CD4-positive, alpha-beta memory T cell (primary cell): ENCODE results near the gene PTPRR. TPM values are rescaled to one million over a fixed set of nuclear protein-coding genes. Genes with fewer than 3 reads are reported as not detected.

Experiments used
- CTCF ChIA-PET: fragments of 350-600 bp; sonication (Branson Sonifier 250); formaldehyde crosslinking; loops from one replicate; lab custom pipeline; 2021; ENCODE audit warnings: inconsistent platforms; ENCODE audit not compliant: partially characterized antibody; lab: Charles Lee
- POLR2A ChIA-PET: fragments of 350-600 bp; sonication (Branson Sonifier 250); formaldehyde crosslinking; loops from one replicate; lab custom pipeline; 2021; ENCODE audit not compliant: partially characterized antibody; lab: Charles Lee
- DNase-seq, 5 donors: peaks; one replicate each; pipeline versions ENCODE4 v3.0.0 to v3.0.0-alpha.2; 2020 to 2022; ENCODE audit warnings: mixed read lengths in 1 of 5
- H3K27ac ChIP-seq: one replicate; pipeline ENCODE4 v1.7.0; 2013; ENCODE audit warnings: low read depth, low read length
- H3K27me3 ChIP-seq: 2 replicates; pipeline ENCODE4 v1.7.0; 2013; ENCODE audit warnings: mild to moderate bottlenecking, low read length, moderate library complexity; ENCODE audit not compliant: insufficient read depth
- H3K36me3 ChIP-seq: 2 replicates; pipeline ENCODE4 v1.7.0; 2013; ENCODE audit warnings: mild to moderate bottlenecking, low read length, moderate library complexity; ENCODE audit not compliant: insufficient read depth
- H3K4me1 ChIP-seq: 2 replicates; pipeline ENCODE4 v1.7.0; 2013; ENCODE audit warnings: mild to moderate bottlenecking, low read length, moderate library complexity; ENCODE audit not compliant: insufficient read depth
- H3K4me3 ChIP-seq, 2 donors: one replicate each; pipeline ENCODE4 v1.7.0; 2013; ENCODE audit warnings: low read length in 2 of 2, mild to moderate bottlenecking in 1 of 2
- H3K9me3 ChIP-seq, 2 donors: one replicate each; pipeline ENCODE4 v1.7.0; 2013; ENCODE audit warnings: low read length in 2 of 2, control low read depth in 1 of 2; ENCODE audit not compliant: control insufficient read depth in 1 of 2
- H3K27ac Mint-ChIP-seq, 7 donors: one replicate each; pipeline ENCODE4 v1.8.0; 2020 to 2021; ENCODE audit warnings: mixed read lengths in 7 of 7, mild to moderate bottlenecking in 6 of 7, inconsistent platforms in 3 of 7, moderate library complexity in 3 of 7
- H3K27me3 Mint-ChIP-seq, 2 donors: one replicate each; pipeline ENCODE4 v1.8.0; 2020 to 2021; ENCODE audit warnings: mixed read lengths in 2 of 2
- H3K36me3 Mint-ChIP-seq, 2 donors: one replicate each; pipeline ENCODE4 v1.8.0; 2020 to 2021; ENCODE audit warnings: mixed read lengths in 2 of 2, inconsistent platforms in 1 of 2, mild to moderate bottlenecking in 1 of 2
- H3K4me1 Mint-ChIP-seq, 4 donors: one replicate each; pipeline ENCODE4 v1.8.0; 2020 to 2021; ENCODE audit warnings: mixed read lengths in 4 of 4, mild to moderate bottlenecking in 1 of 4
- H3K4me3 Mint-ChIP-seq, 8 donors: one replicate each; pipeline ENCODE4 v1.8.0; 2020 to 2021; ENCODE audit warnings: mixed read lengths in 8 of 8, mild to moderate bottlenecking in 7 of 8, moderate library complexity in 6 of 8, inconsistent platforms in 3 of 8
- H3K9me3 Mint-ChIP-seq, 8 donors: one replicate each; pipeline ENCODE4 v1.8.0; 2020 to 2021; ENCODE audit warnings: mixed read lengths in 8 of 8, mild to moderate bottlenecking in 5 of 8, inconsistent platforms in 3 of 8, moderate library complexity in 1 of 8
- intact Hi-C: fragments of 100-400 bp; cut with micrococcal nuclease; formaldehyde crosslinking; loops from one replicate; pipeline ENCODE4 v1.15.1; 2023
- polyA plus RNA-seq, 2 donors: library from polyadenylated mRNA; unstranded; fragments of 300-500 nt; fragmentation: Illumina TruSeq; gene quantifications; one replicate each; pipeline ENCODE4 v1.2.3, GENCODE V29; 2021
- total RNA-seq, 2 experiments: library from RNA; stranded (reverse); gene quantifications; one replicate each; pipeline ENCODE4 v1.2.3, GENCODE V29; 2021

The PTPRR gene
- total and polyA plus RNA-seq, 4 experiments from 2014 or later: not detected

DNA sequence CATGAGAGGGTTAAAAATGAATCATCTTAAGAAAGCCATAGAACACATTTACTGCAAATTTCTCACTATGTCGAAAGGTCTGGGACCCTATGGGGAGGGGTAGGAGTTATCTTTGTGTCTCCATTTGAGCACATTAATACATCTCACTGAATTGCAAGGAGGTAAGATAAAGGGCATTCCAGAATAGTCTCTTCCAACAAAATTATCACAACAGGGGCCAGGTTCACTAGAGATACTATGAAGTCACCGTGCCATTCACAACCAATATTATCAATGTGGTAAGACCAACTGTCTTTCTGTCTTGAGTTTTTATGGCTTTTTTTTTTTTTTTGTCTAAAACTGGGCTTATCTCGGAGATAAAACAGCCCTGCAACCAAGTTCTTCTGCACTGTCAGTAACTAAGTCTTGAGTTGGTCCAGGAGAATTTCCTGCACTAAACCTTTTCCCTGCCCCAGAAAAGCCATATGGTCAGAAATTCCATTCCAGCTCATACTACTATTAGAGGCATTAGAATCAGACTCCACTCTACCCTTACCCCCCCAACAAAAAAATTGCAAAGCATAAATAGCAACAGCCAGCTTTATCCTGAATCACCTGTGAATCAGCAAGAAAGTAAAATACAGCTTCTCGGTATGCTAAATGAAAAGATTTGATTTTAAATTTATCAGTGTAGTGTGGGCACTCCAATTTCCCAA lies 79.7 kb downstream of the PTPRR start:
- DNase-seq: no peak
- no peaks in the 10 kb centered on the region for H3K4me1 Mint-ChIP-seq
- no peaks in the 10 kb centered on the region for H3K9me3 ChIP-seq
- no peak overlapping the region for H3K4me3 Mint-ChIP-seq
- no peak overlapping the region for H3K4me3 ChIP-seq
- ChIA-PET CTCF (no interaction called here), POLR2A (no interaction called here)
- intact Hi-C loops: no loop called here
- H3K4me1 ChIP-seq: no peaks in the 10 kb centered on the region
- no peak overlapping the region for H3K27ac ChIP-seq
- H3K36me3 Mint-ChIP-seq: no peaks in the 10 kb centered on the region
- H3K9me3 Mint-ChIP-seq: peaks cover 0 to 3% (median 0%) of the 10 kb centered on the region in 8 donors
- H3K27me3 ChIP-seq: no peaks in the 10 kb centered on the region
- no peaks in the 10 kb centered on the region for H3K27me3 Mint-ChIP-seq
- no peaks in the 10 kb centered on the region for H3K36me3 ChIP-seq
- H3K27ac Mint-ChIP-seq: no peak overlapping the region

DNA sequence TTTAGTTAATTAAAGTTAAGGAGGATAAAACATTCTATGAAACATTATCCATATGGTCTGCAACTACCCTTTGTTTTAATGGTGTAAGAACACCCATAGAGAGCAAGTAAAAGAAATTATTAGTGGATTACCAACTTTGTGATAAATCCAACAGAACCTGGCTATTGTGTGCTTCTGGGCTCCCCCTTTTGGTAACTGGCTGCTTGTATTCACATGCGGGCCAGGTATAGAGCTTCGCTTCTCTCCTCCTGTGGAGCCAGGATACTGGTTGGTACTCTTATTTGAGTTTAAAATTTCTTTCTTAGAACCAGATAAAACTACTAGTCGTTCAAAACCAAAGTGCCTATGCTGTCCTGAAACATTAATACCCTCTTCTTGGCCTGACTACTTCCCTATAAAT lies 81.0 kb downstream of the PTPRR start:
- Histone ChIP-seq H3K4me3 (no peak overlapping the region), H3K4me1 (no peaks in the 10 kb centered on the region), H3K27me3 (no peaks in the 10 kb centered on the region), H3K9me3 (no peaks in the 10 kb centered on the region), H3K27ac (no peak overlapping the region), H3K36me3 (no peaks in the 10 kb centered on the region)
- intact Hi-C loops: no loop called here
- no peak for DNase-seq
- Mint-ChIP-seq H3K27me3 (no peaks in the 10 kb centered on the region), H3K4me3 (no peak overlapping the region), H3K36me3 (no peaks in the 10 kb centered on the region), H3K4me1 (no peaks in the 10 kb centered on the region), H3K9me3 (peaks cover 0 to 3% (median 0%) of the 10 kb centered on the region in 8 donors), H3K27ac (no peak overlapping the region)
- POLR2A ChIA-PET: no interaction called here
- CTCF ChIA-PET: no interaction called here

DNA sequence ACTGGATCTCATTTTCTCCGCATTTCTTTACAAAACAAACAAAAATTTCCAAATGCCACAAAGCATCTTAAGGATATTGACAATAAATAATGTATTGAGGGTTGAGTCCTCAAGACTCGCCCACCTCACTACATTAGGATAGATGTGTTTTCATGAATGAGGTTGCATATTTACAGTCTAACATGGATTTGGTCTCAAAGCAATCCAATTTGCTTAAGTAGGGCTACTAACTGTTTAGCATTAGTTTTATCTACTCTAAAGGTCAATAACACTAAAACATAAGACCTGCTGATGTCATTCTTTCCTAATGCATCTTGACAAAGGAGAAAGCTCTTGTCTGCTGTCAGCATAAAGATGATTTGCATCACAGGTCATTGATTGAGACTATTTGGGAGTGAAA lies 82.4 kb downstream of the PTPRR start:
- POLR2A ChIA-PET: no interaction called here
- H3K4me3 ChIP-seq: no peak overlapping the region
- no peaks in the 10 kb centered on the region for H3K27me3 ChIP-seq
- no peaks in the 10 kb centered on the region for H3K36me3 ChIP-seq
- no peaks in the 10 kb centered on the region for H3K4me1 Mint-ChIP-seq
- H3K36me3 Mint-ChIP-seq: no peaks in the 10 kb centered on the region
- H3K4me1 ChIP-seq: no peaks in the 10 kb centered on the region
- DNase-seq: no peak
- no peak overlapping the region for H3K4me3 Mint-ChIP-seq
- no peaks in the 10 kb centered on the region for H3K27me3 Mint-ChIP-seq
- no peak overlapping the region for H3K27ac ChIP-seq
- CTCF ChIA-PET: no interaction called here
- H3K9me3 ChIP-seq: no peaks in the 10 kb centered on the region
- intact Hi-C loops: no loop called here
- H3K9me3 Mint-ChIP-seq: peaks cover 0 to 3% (median 0%) of the 10 kb centered on the region in 8 donors
- no peak overlapping the region for H3K27ac Mint-ChIP-seq

DNA sequence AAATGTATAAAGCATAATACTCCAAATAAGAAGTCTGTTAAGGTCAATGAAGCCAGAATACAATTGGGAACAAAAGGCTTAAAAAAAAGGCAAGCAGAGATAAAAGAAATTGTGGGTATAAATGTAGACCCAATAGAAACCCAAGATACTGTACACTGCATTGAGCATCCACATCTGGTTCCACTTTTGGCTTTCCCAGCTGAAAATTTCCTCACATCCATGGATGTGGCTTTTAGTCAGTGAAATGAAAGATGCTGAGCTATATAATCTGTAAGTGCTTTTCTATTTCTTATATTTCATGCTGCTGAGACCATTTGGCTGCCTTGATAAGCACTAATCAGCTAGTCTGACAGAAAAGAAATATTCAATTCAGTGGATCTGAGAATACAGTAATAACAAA lies 83.5 kb downstream of the PTPRR start:
- no peak overlapping the region for H3K4me3 ChIP-seq
- Mint-ChIP-seq H3K4me3 (no peak overlapping the region), H3K27ac (no peak overlapping the region), H3K4me1 (no peaks in the 10 kb centered on the region), H3K9me3 (peaks cover 0 to 3% (median 0%) of the 10 kb centered on the region in 8 donors), H3K27me3 (no peaks in the 10 kb centered on the region), H3K36me3 (no peaks in the 10 kb centered on the region)
- DNase-seq: no peak
- no peaks in the 10 kb centered on the region for H3K27me3 ChIP-seq
- CTCF ChIA-PET: no interaction called here
- intact Hi-C loops: no loop called here
- no peak overlapping the region for H3K27ac ChIP-seq
- H3K9me3 ChIP-seq: no peaks in the 10 kb centered on the region
- H3K4me1 ChIP-seq: no peaks in the 10 kb centered on the region
- POLR2A ChIA-PET: interaction anchor here (0.6 kb wide), 1 partner anchor 253 kb away, joined by 3 read pairs; no protein-coding TSS in a partner anchor
- no peaks in the 10 kb centered on the region for H3K36me3 ChIP-seq

DNA sequence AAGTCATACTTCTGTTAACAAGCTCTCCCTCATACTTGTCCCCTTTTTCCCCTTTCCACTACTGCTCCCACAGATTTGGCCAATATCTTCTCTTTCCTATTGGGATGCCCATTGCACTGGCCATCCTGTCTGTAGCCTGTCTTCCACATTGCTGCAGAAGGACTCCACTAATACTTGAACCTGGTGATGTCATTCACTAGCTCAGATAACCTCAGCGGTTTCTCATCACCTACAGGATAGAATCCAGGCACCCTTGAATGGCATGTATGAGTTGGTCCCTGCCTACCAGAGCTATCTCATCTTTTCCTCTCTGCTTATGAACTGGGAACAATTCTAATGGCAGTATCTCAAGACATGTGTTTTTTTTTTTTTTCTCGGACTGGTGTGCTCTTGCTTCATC lies 84.6 kb downstream of the PTPRR start:
- peaks cover 0 to 3% (median 0%) of the 10 kb centered on the region in 8 donors for H3K9me3 Mint-ChIP-seq
- POLR2A ChIA-PET: no interaction called here
- Histone ChIP-seq H3K27me3 (no peaks in the 10 kb centered on the region), H3K9me3 (no peaks in the 10 kb centered on the region), H3K4me3 (no peak overlapping the region), H3K36me3 (no peaks in the 10 kb centered on the region), H3K4me1 (no peaks in the 10 kb centered on the region), H3K27ac (no peak overlapping the region)
- H3K4me1 Mint-ChIP-seq: no peaks in the 10 kb centered on the region
- H3K36me3 Mint-ChIP-seq: no peaks in the 10 kb centered on the region
- H3K4me3 Mint-ChIP-seq: no peak overlapping the region
- CTCF ChIA-PET: interaction anchor here (1.1 kb wide), 1 partner anchor 98 kb away, joined by 3 read pairs; no protein-coding TSS in a partner anchor
- H3K27me3 Mint-ChIP-seq: no peaks in the 10 kb centered on the region
- intact Hi-C loops: no loop called here
- DNase-seq: no peak
- H3K27ac Mint-ChIP-seq: no peak overlapping the region

DNA sequence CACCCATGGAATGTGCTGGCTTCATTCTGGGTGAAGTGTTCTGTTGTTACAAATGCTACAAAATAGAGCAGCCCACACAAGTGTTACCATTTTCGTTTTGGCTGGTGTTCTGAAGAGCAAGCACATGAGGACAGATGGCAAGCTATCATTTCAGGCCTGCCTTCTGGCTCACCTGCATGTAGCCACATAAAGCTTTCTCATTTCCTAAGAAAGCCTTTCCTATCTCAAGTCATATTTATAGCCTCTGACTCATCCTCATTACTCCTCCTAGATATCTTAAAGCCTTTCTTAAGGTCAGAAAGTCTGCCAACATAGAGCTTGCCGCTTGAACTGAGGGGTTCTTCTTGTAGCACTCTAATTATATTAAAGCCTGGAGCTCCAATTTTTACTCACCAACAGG lies 89.0 kb downstream of the PTPRR start:
- H3K27ac ChIP-seq: no peak overlapping the region
- no peak overlapping the region for H3K4me3 Mint-ChIP-seq
- H3K4me3 ChIP-seq: no peak overlapping the region
- peaks cover 0 to 5% (median 0%) of the 10 kb centered on the region in 8 donors for H3K9me3 Mint-ChIP-seq
- H3K27me3 ChIP-seq: no peaks in the 10 kb centered on the region
- intact Hi-C loops: no loop called here
- ChIA-PET POLR2A (no interaction called here), CTCF (no interaction called here)
- no peak overlapping the region for H3K27ac Mint-ChIP-seq
- DNase-seq: no peak
- H3K4me1 Mint-ChIP-seq: no peaks in the 10 kb centered on the region
- H3K27me3 Mint-ChIP-seq: peaks cover 0 to 2% of the 10 kb centered on the region in 2 donors
- H3K9me3 ChIP-seq: no peaks in the 10 kb centered on the region
- H3K36me3 ChIP-seq: no peaks in the 10 kb centered on the region
- H3K36me3 Mint-ChIP-seq: no peaks in the 10 kb centered on the region
- H3K4me1 ChIP-seq: no peaks in the 10 kb centered on the region

DNA sequence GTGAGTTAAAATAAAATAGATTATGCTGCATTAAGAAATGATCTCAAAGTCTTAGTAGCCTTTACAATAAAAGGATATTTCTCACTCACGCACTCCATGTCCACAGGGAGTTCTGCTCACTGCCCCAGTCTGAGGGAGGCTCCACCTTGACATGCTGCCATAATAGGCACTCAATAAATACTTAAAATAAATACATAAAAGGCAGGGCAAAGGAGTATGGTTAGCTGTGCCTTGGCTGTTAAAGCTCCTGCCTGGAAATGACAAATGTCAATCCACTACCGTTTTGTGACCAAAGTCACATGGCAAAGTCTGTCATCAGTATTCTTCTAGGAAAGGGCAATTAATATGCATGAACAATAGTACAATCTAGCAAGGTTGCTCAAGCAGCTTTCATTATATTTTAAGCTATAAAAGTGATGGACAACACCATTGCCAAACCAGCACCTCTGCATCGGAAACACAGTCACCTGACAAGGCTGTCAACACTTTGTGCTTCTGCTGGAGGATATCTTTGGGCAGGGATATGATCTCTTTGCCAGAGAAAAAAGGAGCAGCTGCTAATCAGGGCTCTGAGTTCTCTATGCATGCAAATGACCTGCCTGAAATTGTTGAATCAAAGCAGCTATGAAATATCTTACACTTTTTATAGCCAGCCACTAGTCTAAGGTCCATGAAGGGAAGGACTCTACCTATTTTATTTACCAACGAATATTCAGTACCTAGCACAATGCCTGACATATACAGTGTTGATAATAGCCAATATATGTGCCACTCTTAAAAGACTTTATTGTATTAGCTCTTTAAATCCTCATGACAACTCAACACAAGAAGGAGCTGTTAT lies 90.1 kb downstream of the PTPRR start:
- Mint-ChIP-seq H3K27me3 (peaks cover 0 to 2% of the 10 kb centered on the region in 2 donors), H3K4me3 (no peak overlapping the region), H3K9me3 (peaks cover 0 to 2% (median 0%) of the 10 kb centered on the region in 8 donors), H3K27ac (no peak overlapping the region), H3K36me3 (no peaks in the 10 kb centered on the region), H3K4me1 (no peaks in the 10 kb centered on the region)
- H3K27ac ChIP-seq: no peak overlapping the region
- CTCF ChIA-PET: no interaction called here
- no peaks in the 10 kb centered on the region for H3K4me1 ChIP-seq
- POLR2A ChIA-PET: no interaction called here
- intact Hi-C loops: no loop called here
- H3K27me3 ChIP-seq: no peaks in the 10 kb centered on the region
- H3K9me3 ChIP-seq: no peaks in the 10 kb centered on the region
- H3K4me3 ChIP-seq: no peak overlapping the region
- no peaks in the 10 kb centered on the region for H3K36me3 ChIP-seq
- no peak for DNase-seq
